GM12878 (cell line): ENCODE results near the gene MTAP. TPM values are rescaled to one million over a fixed set of nuclear protein-coding genes. Genes with fewer than 3 reads are reported as not detected.

Source experiments
- ATAC-seq: fragments of 200-7000 bp; cut with Tn5 transposase; 3 replicates; pipeline ENCODE4 v1.9.1; 2020; ENCODE audit warnings: mild to moderate bottlenecking, moderate library complexity
- BruUV-seq: library from RNA; stranded (reverse); fragments of 400-500 nt; replicated peaks from 2 replicates; lab custom pipeline; 2021; lab: Mats Ljungman, UMichigan
- CTCF ChIA-PET: fragments of 300-600 bp; sonication (Branson Sonifier 250); formaldehyde crosslinking; extraction: SDS; loops from one replicate; lab custom pipeline; 2021; ENCODE audit warnings: inconsistent platforms; lab: Yijun Ruan, JAX
- POLR2A ChIA-PET: fragments of 350-600 bp; formaldehyde crosslinking; extraction: SDS; loops from one replicate; lab custom pipeline; 2021; ENCODE audit warnings: inconsistent platforms; lab: Charles Lee
- RAD21 ChIA-PET: fragments of 300-600 bp; sonication (Branson Sonifier 250); formaldehyde crosslinking; loops from one replicate; lab custom pipeline; 2023; ENCODE audit warnings: antibody characterized with exemption; ENCODE audit not compliant: unreplicated experiment; lab: Charles Lee
- SMC1A ChIA-PET: fragments of 300-600 bp; sonication (Branson Sonifier 250); formaldehyde crosslinking; loops from one replicate; lab custom pipeline; 2023; ENCODE audit not compliant: unreplicated experiment, uncharacterized antibody; lab: Charles Lee
- DNase-seq: peaks from one replicate; pipeline ENCODE4 v3.0.0-alpha.2; 2011; ENCODE audit warnings: low read depth, low spot score
- FAIRE-seq: peaks from 3 replicates; lab custom pipeline; 2011; peaks lifted over from hg19 to GRCh38; lab: Jason Lieb, UNC
- H2AFZ ChIP-seq: 2 replicates; pipeline ENCODE4 v1.6.0; 2011; ENCODE audit warnings: low read depth, low read length, control low read depth; ENCODE audit not compliant: control insufficient read depth
- H3K27ac ChIP-seq: 2 replicates; pipeline ENCODE4 v1.5.1; 2011; ENCODE audit warnings: control low read depth; ENCODE audit not compliant: control insufficient read depth, insufficient read depth
- H3K27me3 ChIP-seq, 2 experiments: replicated peaks in 1 of 2; 2 replicates each; pipeline versions ENCODE4 v1.6.0 to v1.6.1; 2011; ENCODE audit warnings: low read length in 1 of 2; ENCODE audit not compliant: control insufficient read depth in 2 of 2, insufficient read depth in 2 of 2
- H3K36me3 ChIP-seq, 2 experiments: 2 replicates each; pipeline ENCODE4 v1.5.1; 2011; ENCODE audit warnings: low read length in 1 of 2; ENCODE audit not compliant: control insufficient read depth in 2 of 2, insufficient read depth in 2 of 2
- H3K4me1 ChIP-seq: 2 replicates; pipeline ENCODE4 v1.6.1; 2011; ENCODE audit warnings: mild to moderate bottlenecking, low read length, moderate library complexity, mixed read lengths; ENCODE audit not compliant: control insufficient read depth, insufficient read depth
- H3K4me2 ChIP-seq: 2 replicates; pipeline ENCODE4 v1.6.0; 2011; ENCODE audit warnings: control low read depth; ENCODE audit not compliant: control insufficient read depth, insufficient read depth
- H3K4me3 ChIP-seq: fragments of 200-600 bp; sonication (generic); 2 replicates; pipeline ENCODE4 v1.5.1; 2016
- H3K79me2 ChIP-seq: 2 replicates; pipeline ENCODE4 v1.6.0; 2011; ENCODE audit warnings: low read length; ENCODE audit not compliant: control insufficient read depth, insufficient read depth
- H3K9ac ChIP-seq: 2 replicates; pipeline ENCODE4 v1.8.0; 2011; ENCODE audit warnings: low read length, control low read depth, mixed read lengths; ENCODE audit not compliant: control insufficient read depth, insufficient read depth
- H3K9me3 ChIP-seq: replicated peaks from 3 replicates; pipeline ENCODE4 v1.5.1; 2011; ENCODE audit warnings: mild to moderate bottlenecking, low read length; ENCODE audit not compliant: control insufficient read depth, insufficient read depth
- H4K20me1 ChIP-seq: 2 replicates; pipeline ENCODE4 v1.6.0; 2011; ENCODE audit not compliant: control insufficient read depth, insufficient read depth
- ASH2L ChIP-seq: fragments of 300-600, 200-600 bp; sonication (generic); IDR thresholded peaks from 2 replicates; pipeline ENCODE4 v1.6.1; 2017; ENCODE audit warnings: low read depth, mild to moderate bottlenecking, borderline replicate concordance
- FOXM1 ChIP-seq: IDR thresholded peaks from 2 replicates; pipeline ENCODE4 v1.6.1; 2012; ENCODE audit warnings: low read depth, mild to moderate bottlenecking, inconsistent platforms, low read length, moderate library complexity
- POU2F2 ChIP-seq: IDR thresholded peaks from 3 replicates; pipeline ENCODE4 v1.6.1; 2011; ENCODE audit warnings: low read depth, mild to moderate bottlenecking, low read length, borderline replicate concordance
- PRDM15 ChIP-seq: fragments of 450-650 bp; formaldehyde crosslinking; IDR thresholded peaks from 2 replicates; pipeline ENCODE4 v1.4.0; 2020; ENCODE audit warnings: mild to moderate bottlenecking, moderate library complexity
- STAT3 ChIP-seq: IDR thresholded peaks from 2 replicates; pipeline ENCODE4 v1.6.1; 2011; ENCODE audit warnings: low read depth, low read length, improper control_type of control experiment
- TCF12 ChIP-seq: IDR thresholded peaks from 2 replicates; pipeline ENCODE4 v1.6.1; 2011; ENCODE audit warnings: low read depth, mild to moderate bottlenecking, low read length
- ZNF24 ChIP-seq: fragments of 450-650 bp; IDR thresholded peaks from 2 replicates; pipeline ENCODE4 v1.6.1; 2017; ENCODE audit warnings: antibody characterized with exemption, mild to moderate bottlenecking
- WGBS: methylation state at CpG from one replicate; pipeline ENCODE4 v1.1.6; 2016; ENCODE audit warnings: low lambda C conversion rate; ENCODE audit not compliant: insufficient replicate concordance, insufficient coverage; ENCODE audit errors: missing lambda C conversion rate; 5-methylcytosine and 5-hydroxymethylcytosine counted together
- in situ Hi-C: fragments of 300-500 bp; cut with MboI; formaldehyde crosslinking; loops from 9 replicates; pipeline ENCODE4 v1.14.3; 2018; ENCODE audit warnings: mixed read lengths
- intact Hi-C: fragments of 100-400 bp; cut with micrococcal nuclease; formaldehyde crosslinking; loops from one replicate; pipeline ENCODE4 v1.14.2; 2022; ENCODE audit not compliant: unreplicated experiment
- polyA plus RNA-seq, 11 experiments: library from polyadenylated mRNA; depleted of rRNA in 4 of 11; unstranded in 6 of 11; stranded (reverse) in 5 of 11; fragments of >200 nt; fragmentation: Nextera tagmentation in 4 of 11; fragmentation: Illumina TruSeq in 1 of 11; extraction: Ambion mirVana in 4 of 11; extraction: Trizol in 1 of 11; gene quantifications; 1 replicate in 1 of 11; 2 replicates in 10 of 11; pipeline versions ENCODE4 v1.2.1 to v1.2.3, GENCODE V29; 2011 to 2016; ENCODE audit warnings: inconsistent platforms in 2 of 11, missing spikeins in 2 of 11, low read depth in 1 of 11
- total RNA-seq, 4 experiments: library from RNA; depleted of rRNA in 3 of 4; stranded (reverse); fragments of >200 nt in 3 of 4; fragmentation: Illumina TruSeq in 1 of 4; extraction: Trizol in 1 of 4; gene quantifications; 2 replicates each; pipeline versions ENCODE4 v1.2.1 to v1.2.3, GENCODE V29; 2013 to 2021

MTAP gene
- total and polyA plus RNA-seq, 10 of the 15 experiments (the other 5 are each of a cell fraction or from before 2014, with no cell fraction given), result 16.4 to 29.9 (median 22.6) TPM

GRCh38 chr9:21967702-21968101 is 165.3 kb downstream of the MTAP start:
- no peak for FAIRE-seq
- ChIA-PET RAD21 (no interaction called here), CTCF (no interaction called here), SMC1A (interaction anchor here (1.5 kb wide), 1 partner anchor 19 kb away, joined by 3 read pairs; no protein-coding TSS in a partner anchor), POLR2A (no interaction called here)
- Histone ChIP-seq H3K4me1 (peaks cover 8% of the 10 kb centered on the region), H3K36me3 (no peaks in the 10 kb centered on the region), H3K79me2 (no peaks in the 10 kb centered on the region), H3K9me3 (peaks cover 8% of the 10 kb centered on the region; the same call in 2 of the 3 replicates), H3K4me3 (no peak overlapping the region), H4K20me1 (no peaks in the 10 kb centered on the region), H3K9ac (no peak overlapping the region), H3K27ac (no peak overlapping the region), H2AFZ (no peak overlapping the region), H3K4me2 (no peak overlapping the region), H3K27me3 (peaks cover 0 to 11% of the 10 kb centered on the region in 2 experiments; a peak in 2 of 4 replicates)
- BruUV-seq, result no TSS peak
- in situ Hi-C loops (loop anchor here (5.0 kb wide), 1 partner anchor 50 kb away; no protein-coding TSS in a partner anchor), intact Hi-C loops (no loop called here)
- no peak for ATAC-seq
- TF ChIP-seq TCF12 (no peak), POU2F2 (no peak), PRDM15 (no peak), FOXM1 (no peak), STAT3 (no peak), ZNF24 (no peak), ASH2L (no peak)
- WGBS, result 78% methylated on average over 10 of the region's 10 CpGs
- no peak for DNase-seq
